HEK293T (cell line): ENCODE results near the gene KRT25.

Source experiments
- CTBP1 ChIP-seq: fragments of 450-650 bp; IDR thresholded peaks from 2 replicates; pipeline ENCODE4 v1.6.1; 2016; ENCODE audit warnings: borderline replicate concordance
- FOXA1 ChIP-seq: fragments of 450-650 bp; IDR thresholded peaks from 2 replicates; pipeline ENCODE4 v1.6.1; 2016; ENCODE audit warnings: mild to moderate bottlenecking
- FOXM1 ChIP-seq: fragments of 450-650 bp; IDR thresholded peaks from 2 replicates; pipeline ENCODE4 v1.6.1; 2017; ENCODE audit warnings: mild to moderate bottlenecking, borderline replicate concordance
- L3MBTL2 ChIP-seq: fragments of 450-650 bp; conservative IDR thresholded peaks from 2 replicates; pipeline ENCODE4 v1.6.1; 2016; ENCODE audit warnings: mild to moderate bottlenecking
- NFRKB ChIP-seq: fragments of 450-650 bp; IDR thresholded peaks from 2 replicates; pipeline ENCODE4 v1.6.1; 2016; ENCODE audit warnings: mild to moderate bottlenecking, moderate library complexity
- PKNOX1 ChIP-seq: fragments of 450-650 bp; IDR thresholded peaks from 2 replicates; pipeline ENCODE4 v1.6.1; 2016
- SP1 ChIP-seq: fragments of 450-650 bp; IDR thresholded peaks from 2 replicates; pipeline ENCODE4 v1.6.1; 2017
- SUZ12 ChIP-seq: fragments of 450-650 bp; IDR thresholded peaks from 2 replicates; pipeline ENCODE4 v1.6.1; 2016; ENCODE audit warnings: mild to moderate bottlenecking
- TARDBP ChIP-seq: fragments of 450-650 bp; IDR thresholded peaks from 2 replicates; pipeline ENCODE4 v1.6.1; 2016

GRCh38 chr17:40799859-40800258, 44.7 kb upstream of the KRT25 start, which contains the start of gene KRT28:
- TF ChIP-seq FOXA1 (no peak), SUZ12 (no peak), NFRKB (no peak), L3MBTL2 (no peak), FOXM1 (no peak), TARDBP (no peak), CTBP1 (no peak), SP1 (no peak), PKNOX1 (no peak)
